SK-N-SH (cell line): ENCODE results near the gene SPEM1. TPM values are rescaled to one million over a fixed set of nuclear protein-coding genes. Genes with fewer than 3 reads are reported as not detected.

ENCODE experiments used
- CTCF ChIA-PET: fragments of 300-600, 350-600 bp; formaldehyde crosslinking; extraction: SDS; loops from one replicate; lab custom pipeline; 2021; lab: Yijun Ruan, JAX
- POLR2A ChIA-PET: fragments of 350-600 bp; sonication (Branson Sonifier 250); formaldehyde crosslinking; extraction: SDS; loops from one replicate; lab custom pipeline; 2020; ENCODE audit warnings: antibody characterized with exemption, inconsistent platforms; lab: Yijun Ruan, JAX
- DNase-seq: peaks from one replicate; pipeline ENCODE4 v3.0.0; 2012
- H2AFZ ChIP-seq: fragments of 200-600 bp; sonication (generic); 2 replicates; pipeline ENCODE4 v1.8.1; 2016; ENCODE audit warnings: antibody characterized with exemption, mild to moderate bottlenecking, low read depth
- H3F3A ChIP-seq: fragments of 200-600 bp; sonication (generic); replicated peaks from 2 replicates; pipeline ENCODE3; 2016; ENCODE audit warnings: antibody characterized with exemption, mild to moderate bottlenecking; ENCODE audit not compliant: insufficient read depth
- H3K27ac ChIP-seq, 2 experiments: fragments of 200-500 bp in 1 of 2; fragments of 200-600 bp in 1 of 2; sonication (Bioruptor generic) in 1 of 2; sonication (generic), shearing (Covaris generic) in 1 of 2; 2 replicates each; pipeline versions ENCODE4 v1.5.1 to v1.6.1; 2014 to 2016; ENCODE audit warnings: low read depth in 2 of 2, inconsistent platforms in 1 of 2, low read length in 1 of 2, mild to moderate bottlenecking in 1 of 2, mixed read lengths in 1 of 2
- H3K27me3 ChIP-seq: fragments of 200-600 bp; sonication (generic), shearing (Covaris generic); 2 replicates; pipeline ENCODE4 v1.6.1; 2016; ENCODE audit warnings: mixed run types; ENCODE audit not compliant: insufficient read depth
- H3K36me3 ChIP-seq, 2 experiments: fragments of 200-500 bp in 1 of 2; fragments of 200-600 bp in 1 of 2; sonication (Bioruptor generic) in 1 of 2; sonication (generic) in 1 of 2; replicated peaks in 1 of 2; 2 replicates each; pipeline versions ENCODE3 to v1.5.1; 2014 to 2016; ENCODE audit warnings: low read length in 1 of 2, mild to moderate bottlenecking in 1 of 2; ENCODE audit not compliant: insufficient read depth in 2 of 2, control insufficient read depth in 1 of 2
- H3K4me1 ChIP-seq, 2 experiments: fragments of 200-500 bp in 1 of 2; fragments of 200-600 bp in 1 of 2; sonication (Bioruptor generic) in 1 of 2; sonication (generic), shearing (Covaris generic) in 1 of 2; 2 replicates each; pipeline versions ENCODE4 v1.5.1 to v1.6.1; 2014 to 2016; ENCODE audit warnings: low read depth in 1 of 2, low read length in 1 of 2, mixed run types in 1 of 2; ENCODE audit not compliant: insufficient read depth in 2 of 2, control insufficient read depth in 1 of 2
- H3K4me2 ChIP-seq: fragments of 200-600 bp; sonication (generic), shearing (Covaris generic); 2 replicates; pipeline ENCODE4 v1.6.1; 2017; ENCODE audit warnings: mixed run types
- H3K4me3 ChIP-seq, 2 experiments: fragments of 200-500 bp in 1 of 2; fragments of 200-600 bp in 1 of 2; sonication (Bioruptor generic) in 1 of 2; sonication (generic), shearing (Covaris generic) in 1 of 2; 2 replicates each; pipeline versions ENCODE4 v1.5.1 to v1.8.1; 2014 to 2016; ENCODE audit warnings: low read depth in 2 of 2, inconsistent platforms in 1 of 2, low read length in 1 of 2, mild to moderate bottlenecking in 1 of 2, mixed read lengths in 1 of 2, moderate library complexity in 1 of 2
- H3K79me2 ChIP-seq: fragments of 200-600 bp; sonication (generic); 2 replicates; pipeline ENCODE4 v1.8.1; 2017; ENCODE audit warnings: mild to moderate bottlenecking; ENCODE audit not compliant: insufficient read depth
- H3K9ac ChIP-seq: fragments of 200-600 bp; sonication (generic); 2 replicates; pipeline ENCODE4 v1.6.1; 2017; ENCODE audit warnings: mixed run types
- H3K9me2 ChIP-seq: fragments of 200-600 bp; sonication (generic); 2 replicates; pipeline ENCODE4 v1.6.1; 2017; ENCODE audit warnings: mixed run types
- H3K9me3 ChIP-seq: fragments of 200-600 bp; sonication (generic); 2 replicates; pipeline ENCODE4 v1.6.1; 2017; ENCODE audit warnings: mixed run types, mild to moderate bottlenecking, moderate library complexity
- H4K20me1 ChIP-seq: fragments of 200-600 bp; sonication (generic); 2 replicates; pipeline ENCODE4 v1.6.1; 2017; ENCODE audit warnings: mild to moderate bottlenecking, mixed run types; ENCODE audit not compliant: insufficient read depth
- CHD2 ChIP-seq: fragments of 150-350 bp; IDR thresholded peaks from 2 replicates; pipeline ENCODE4 v1.6.1; 2018; ENCODE audit warnings: low read length; ENCODE audit not compliant: partially characterized antibody
- ELF1 ChIP-seq: IDR thresholded peaks from 2 replicates; pipeline ENCODE4 v1.4.0; 2012
- EP300 ChIP-seq, 2 experiments: IDR thresholded peaks; 2 replicates each; pipeline versions ENCODE4 v1.4.0 to v1.6.1; 2012; ENCODE audit warnings: borderline replicate concordance in 1 of 2, low read depth in 1 of 2, low read length in 1 of 2
- EZH2phosphoT487 ChIP-seq: fragments of 200-600 bp; sonication (generic); IDR thresholded peaks from 2 replicates; pipeline ENCODE4 v1.6.1; 2017; ENCODE audit warnings: low read depth, mixed run types, mild to moderate bottlenecking, antibody characterized with exemption, moderate library complexity, borderline replicate concordance
- FOSL2 ChIP-seq: IDR thresholded peaks from 2 replicates; pipeline ENCODE4 v1.4.0; 2012; ENCODE audit warnings: low read depth, mild to moderate bottlenecking, moderate library complexity, borderline replicate concordance
- FOXM1 ChIP-seq: IDR thresholded peaks from 2 replicates; pipeline ENCODE4 v1.4.0; 2012; ENCODE audit warnings: low read depth, mild to moderate bottlenecking
- GABPA ChIP-seq: IDR thresholded peaks from 2 replicates; pipeline ENCODE4 v1.4.0; 2012; ENCODE audit warnings: low read depth, mild to moderate bottlenecking
- IRF3 ChIP-seq: fragments of 150-350 bp; IDR thresholded peaks from 2 replicates; pipeline ENCODE4 v1.6.1; 2016; ENCODE audit warnings: mild to moderate bottlenecking, low read depth, low read length
- MXI1 ChIP-seq: IDR thresholded peaks from 2 replicates; pipeline ENCODE4 v1.6.1; 2012; ENCODE audit warnings: mild to moderate bottlenecking, low read depth, low read length, improper control_type of control experiment
- NFIC ChIP-seq: IDR thresholded peaks from 2 replicates; pipeline ENCODE4 v1.4.0; 2012; ENCODE audit warnings: borderline replicate concordance
- POLR2AphosphoS5 ChIP-seq: IDR thresholded peaks from 2 replicates; pipeline ENCODE4 v1.6.1; 2012; ENCODE audit warnings: low read depth, low read length
- REST ChIP-seq: IDR thresholded peaks from 2 replicates; pipeline ENCODE4 v1.6.1; 2012; ENCODE audit warnings: mild to moderate bottlenecking, low read depth, low read length, moderate library complexity
- SMC3 ChIP-seq: IDR thresholded peaks from 2 replicates; pipeline ENCODE4 v1.6.1; 2012; ENCODE audit warnings: low read depth, low read length, improper control_type of control experiment
- TCF12 ChIP-seq: IDR thresholded peaks from 2 replicates; pipeline ENCODE4 v1.4.0; 2012
- TEAD4 ChIP-seq: IDR thresholded peaks from 2 replicates; pipeline ENCODE4 v1.4.0; 2012; ENCODE audit warnings: mild to moderate bottlenecking, borderline replicate concordance; ENCODE audit not compliant: insufficient read depth
- USF2 ChIP-seq: fragments of 150-350 bp; IDR thresholded peaks from 2 replicates; pipeline ENCODE4 v1.6.1; 2017; ENCODE audit warnings: antibody characterized with exemption, low read length, low read depth, borderline replicate concordance
- ZBTB33 ChIP-seq: IDR thresholded peaks from 2 replicates; pipeline ENCODE4 v1.4.0; 2012; ENCODE audit warnings: low read depth, borderline replicate concordance
- WGBS: methylation state at CpG from one replicate; pipeline ENCODE4 v1.1.6; 2017; ENCODE audit warnings: low lambda C conversion rate; 5-methylcytosine and 5-hydroxymethylcytosine counted together
- polyA plus RNA-seq, 3 experiments: library from polyadenylated mRNA; depleted of rRNA; stranded (reverse); fragments of >200 nt; gene quantifications; 2 replicates each; pipeline ENCODE4 v1.2.3, GENCODE V29; 2012

The SPEM1 gene
- polyA plus RNA-seq, 1 of the 3 experiments (the other 2 are of a cell fraction) = not detected

- Histone ChIP-seq H3F3A (no peaks in the 10 kb centered on the region), H3K9me2 (no peaks in the 10 kb centered on the region), H3K4me3 (no peak overlapping the region), H3K9me3 (no peaks in the 10 kb centered on the region), H3K27ac (no peak overlapping the region), H3K36me3 (no peaks in the 10 kb centered on the region), H3K9ac (no peak overlapping the region), H3K4me1 (peaks cover 0 to 32% of the 10 kb centered on the region in 2 experiments; a peak in 2 of 4 replicates), H2AFZ (no peak overlapping the region), H4K20me1 (no peaks in the 10 kb centered on the region), H3K27me3 (peaks cover 8% of the 10 kb centered on the region; the same call in 1 of the 2 replicates), H3K79me2 (no peaks in the 10 kb centered on the region), H3K4me2 (peak overlapping the region; percentile 37; the same call in 1 of the 2 replicates)
- WGBS = 59% methylated on average over 7 of the region's 7 CpGs
- ChIA-PET CTCF (interaction anchor here (1.1 to 1.3 kb wide), 5 partner anchors 9 to 180 kb away, joined by 3 to 11 read pairs (median 5); no protein-coding TSS in a partner anchor), POLR2A (interaction anchor here (0.6 to 1.2 kb wide), 4 partner anchors 23 to 333 kb away, joined by 3 to 4 read pairs (median 3); partner anchors contain the start of gene TMEM256)
- no peak for TF ChIP-seq IRF3
- no peak for TF ChIP-seq USF2
- no peak for TF ChIP-seq REST
- no peak for TF ChIP-seq ELF1
- TF ChIP-seq POLR2AphosphoS5 = no peak
- no peak for TF ChIP-seq SMC3
- TF ChIP-seq EZH2phosphoT487 = no peak
- no peak for TF ChIP-seq GABPA
- no peak for TF ChIP-seq MXI1
- TF ChIP-seq ZBTB33 = no peak
- TF ChIP-seq TEAD4 = no peak
- no peak for TF ChIP-seq CHD2
- TF ChIP-seq FOXM1 = no peak
- TF ChIP-seq NFIC = no peak
- no peak for TF ChIP-seq EP300 (IDR thresholded peaks at IDR 0.05; ENCODE audit: borderline replicate concordance in 1 of 2, low read depth in 1 of 2, low read length in 1 of 2)
- TF ChIP-seq FOSL2 = no peak
- no peak for TF ChIP-seq TCF12
- DNase-seq = peak; percentile 54
Measured at GRCh38 chr17:7380321-7380720, 39.8 kb upstream of the SPEM1 start.
